ENCODE measurements around the gene SLC22A12. TPM values are rescaled to one million over a fixed set of nuclear protein-coding genes. Genes with fewer than 3 reads are reported as not detected.

The SLC22A12 gene
- total and polyA plus RNA-seq, 2 of the 8 experiments (the other 6 are each of a cell fraction or from before 2014, with no cell fraction given), result not detected

- TF ChIP-seq CTCF (IDR thresholded peaks at IDR 0.05; ENCODE audit: control extremely low read depth in 1 of 3, insufficient read depth in 1 of 3, low read depth in 1 of 3, low read length in 3 of 3) (no peak), ASH2L (IDR thresholded peaks at IDR 0.05; ENCODE audit: low read length) (no peak), RAD21 (IDR thresholded peaks at IDR 0.05 in 1 of 2, conservative IDR thresholded peaks at IDR 0.05 in 1 of 2; ENCODE audit: low read depth in 2 of 2, low read length in 2 of 2) (no peak)
Measured at GRCh38 chr11:64566915-64567891, 23.8 kb upstream of the SLC22A12 start (continued).

Measured in H1 (cell line).